A549 treated with GW870086 at 1 μM for 4 hours (cell line): ENCODE data around the gene TYRO3. TPM values are rescaled to one million over a fixed set of nuclear protein-coding genes. Genes with fewer than 3 reads are reported as not detected.

ENCODE experiments used
- total RNA-seq: library from RNA; stranded (reverse); fragments of 200-300 nt; extraction: Qiagen RNA extraction; gene quantifications from 5 replicates; pipeline ENCODE4 v1.2.3, GENCODE V29; 2022; ENCODE audit warnings: low read depth

The TYRO3 gene
- total RNA-seq, result 12.8 to 17.1 TPM (median 15.8 TPM) in 5 replicates

DNA sequence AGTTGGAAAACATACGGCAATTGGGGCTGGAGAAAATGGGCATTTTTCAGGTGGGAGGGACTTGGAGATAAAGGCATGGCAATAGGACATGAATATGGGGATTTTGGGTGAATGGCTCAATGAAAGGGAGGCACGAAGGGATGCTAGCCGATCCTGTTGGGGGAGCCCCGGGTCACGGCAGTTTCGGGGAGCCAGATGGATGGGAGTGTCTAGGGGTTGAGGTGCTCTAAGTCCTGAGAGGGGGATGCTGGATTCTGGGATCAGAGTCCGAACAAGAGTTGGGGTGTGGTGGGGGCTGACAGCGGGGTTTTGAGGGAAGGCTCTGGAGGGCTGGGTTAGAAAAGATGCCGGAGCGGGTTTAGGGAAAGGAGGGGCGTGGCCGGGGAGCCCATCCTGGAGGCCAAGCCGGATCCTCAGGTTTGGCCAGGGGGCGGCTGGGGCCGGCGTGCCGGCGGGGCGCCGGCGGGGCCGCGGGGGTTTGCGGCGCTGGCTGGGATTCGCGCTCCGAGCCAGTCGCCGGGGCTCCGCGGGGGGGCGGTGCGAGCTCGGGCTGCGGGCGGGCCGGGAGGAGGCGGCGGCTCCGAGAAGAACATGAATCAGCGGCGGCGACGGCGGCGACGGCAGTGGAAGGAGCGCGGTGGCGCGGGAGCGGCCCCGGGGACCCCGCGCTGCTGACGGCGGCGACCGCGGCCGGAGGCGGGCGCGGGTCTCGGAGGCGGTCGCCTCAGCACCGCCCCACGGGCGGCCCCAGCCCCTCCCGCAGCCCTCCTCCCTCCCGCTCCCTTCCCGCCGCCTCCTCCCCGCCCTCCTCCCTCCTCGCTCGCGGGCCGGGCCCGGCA is at the start of gene TYRO3:
Gene TYRO3 (plus strand): TSS at position 813 of the 839 bp plus-strand sequence. CDS start 46 bp downstream, outside the sequence.

DNA sequence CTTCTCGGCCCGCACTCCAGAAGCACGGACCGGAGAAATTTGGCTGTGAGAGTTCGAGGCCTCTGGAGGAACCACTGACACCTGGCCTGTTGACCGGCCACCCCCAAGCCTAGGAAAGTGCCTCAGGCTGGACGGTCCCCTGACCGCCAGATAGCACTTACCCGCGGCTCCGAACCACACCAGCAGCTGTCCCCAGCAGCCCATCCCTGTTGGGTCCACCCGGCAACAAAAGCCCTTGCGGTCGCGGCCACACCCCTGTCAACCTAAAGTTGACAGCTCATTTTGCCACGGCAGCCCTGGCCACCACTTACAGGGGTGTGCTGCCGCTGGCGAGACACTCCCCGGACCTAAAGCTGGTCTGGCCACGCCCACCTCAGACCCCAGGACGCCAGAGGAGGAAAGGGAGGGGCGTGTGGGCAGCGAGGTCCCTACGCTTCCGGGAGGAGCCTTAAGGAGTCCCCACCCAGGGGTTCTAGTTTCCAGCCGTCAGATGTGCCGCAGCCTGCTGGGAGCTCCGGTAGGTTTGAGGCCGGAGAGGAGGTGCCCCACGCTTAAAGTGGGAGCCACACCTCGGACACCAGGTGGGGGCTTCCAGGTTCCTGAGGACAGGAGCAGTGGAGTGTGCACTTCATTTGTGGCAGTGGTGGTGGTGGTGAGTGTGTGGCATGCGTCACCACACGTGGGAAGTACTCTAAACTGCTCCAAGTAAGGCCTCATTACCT is 45.3 kb upstream of the TYRO3 start, which contains the start of gene LTK:
Gene LTK (minus strand): TSS at position 322 of the 722 bp plus-strand sequence. CDS start 118 bp downstream, at position 204.

Other genes starting within 250 kb of the TYRO3 start
- gene OIP5, start 226.6 kb upstream of the TYRO3 start, total RNA-seq, result 13.3 to 15.9 TPM (median 14.6 TPM) in 5 replicates
- 64.5 to 81.6 TPM (median 70.4 TPM) in 5 replicates for gene NUSAP1, start 226.3 kb upstream of the TYRO3 start, total RNA-seq
- 12.0 to 14.3 TPM (median 13.4 TPM) in 5 replicates for gene NDUFAF1, start 156.7 kb upstream of the TYRO3 start, total RNA-seq
- gene RTF1, start 142.1 kb upstream of the TYRO3 start, total RNA-seq, result 17.4 to 23.1 TPM (median 21.3 TPM) in 5 replicates
- 7.4 to 9.3 TPM (median 9.1 TPM) in 5 replicates for gene ITPKA, start 65.3 kb upstream of the TYRO3 start, total RNA-seq
- 0.03 to 0.43 TPM (median 0.10 TPM) in 4 of 5 replicates, not detected in the other for gene LTK, start 45.4 kb upstream of the TYRO3 start, total RNA-seq
- 8.8 to 12.8 TPM (median 10.5 TPM) in 5 replicates for gene RPAP1, start 15.0 kb upstream of the TYRO3 start, total RNA-seq
- gene MGA, start 101.2 kb downstream of the TYRO3 start, total RNA-seq, result 4.9 to 7.6 TPM (median 7.1 TPM) in 5 replicates
- 2.0 to 5.6 TPM (median 4.9 TPM) in 5 replicates for gene MAPKBP1, start 215.3 kb downstream of the TYRO3 start, total RNA-seq